Eye (tissue), 1 donor: ENCODE results near the gene NUCKS1.
"Not testable (repeated sequence)": the region's sequence is repeated elsewhere in the genome, so short reads cannot be mapped to it uniquely, and the experiment has no call there.

Experiments used
- DNase-seq: peaks from one replicate; pipeline ENCODE4 v3.0.0-alpha.2; 2015

Gene NUCKS1

DNA sequence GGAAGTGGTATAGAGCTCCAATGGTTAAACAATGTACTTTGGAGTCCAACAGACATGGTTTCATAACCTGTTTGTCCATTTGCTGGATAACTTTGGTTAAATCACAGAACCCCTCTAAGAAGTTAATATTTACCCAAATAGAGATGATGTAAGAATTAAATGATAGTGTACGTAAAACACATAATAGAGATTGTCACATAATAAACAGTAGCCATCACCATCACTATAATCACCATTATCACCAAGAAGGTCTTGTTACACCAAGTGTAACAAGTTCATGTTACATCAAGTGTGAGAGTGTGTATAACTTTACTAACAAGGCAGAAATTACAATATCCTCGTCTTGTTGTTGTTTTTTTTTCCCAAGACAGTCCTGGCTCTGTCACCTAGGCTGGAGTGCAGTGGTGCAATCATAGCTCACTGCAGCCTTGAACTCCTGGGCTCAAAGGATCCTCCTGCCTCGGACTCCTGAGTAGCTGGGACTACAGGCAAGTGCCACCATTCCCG is 23.3 kb downstream of the NUCKS1 start:
- no peak for DNase-seq

DNA sequence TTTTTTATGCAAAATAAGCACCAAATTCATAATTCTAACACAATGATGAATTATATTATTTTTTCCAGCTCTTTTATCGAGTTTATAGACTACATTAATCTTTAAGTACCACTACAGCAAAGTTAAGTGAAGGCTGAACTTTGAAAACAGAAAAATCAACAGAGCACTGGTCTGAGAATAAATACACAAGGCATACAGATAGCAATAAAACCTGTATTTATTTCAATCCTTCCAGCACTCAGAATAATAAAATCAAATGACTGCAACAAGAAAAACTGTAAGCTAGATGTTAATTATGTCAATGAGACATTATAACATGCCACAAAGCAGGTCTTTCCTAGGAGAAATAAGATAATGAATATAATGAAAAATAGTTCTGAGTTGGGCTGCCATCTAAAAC is 24.5 kb downstream of the NUCKS1 start:
- no peak for DNase-seq

DNA sequence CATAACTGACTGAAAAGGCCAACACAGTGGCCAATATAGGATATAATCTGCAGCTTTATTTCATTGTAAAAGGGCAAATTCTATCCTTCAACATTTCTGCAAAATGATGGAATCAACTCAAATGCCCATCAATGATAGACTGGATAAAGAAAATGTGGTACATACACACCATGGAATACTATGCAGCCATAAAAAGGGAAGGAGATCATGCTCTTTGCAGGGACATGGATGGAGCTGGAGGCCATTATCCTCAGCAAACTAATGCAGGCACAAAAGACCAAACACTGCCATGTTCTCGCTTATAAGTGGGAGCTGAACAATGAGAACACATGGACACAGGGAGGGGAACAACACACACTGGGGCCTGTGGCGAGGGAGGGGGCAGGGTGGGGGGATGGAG is 29.2 kb downstream of the NUCKS1 start:
- not testable (repeated sequence) for DNase-seq

DNA sequence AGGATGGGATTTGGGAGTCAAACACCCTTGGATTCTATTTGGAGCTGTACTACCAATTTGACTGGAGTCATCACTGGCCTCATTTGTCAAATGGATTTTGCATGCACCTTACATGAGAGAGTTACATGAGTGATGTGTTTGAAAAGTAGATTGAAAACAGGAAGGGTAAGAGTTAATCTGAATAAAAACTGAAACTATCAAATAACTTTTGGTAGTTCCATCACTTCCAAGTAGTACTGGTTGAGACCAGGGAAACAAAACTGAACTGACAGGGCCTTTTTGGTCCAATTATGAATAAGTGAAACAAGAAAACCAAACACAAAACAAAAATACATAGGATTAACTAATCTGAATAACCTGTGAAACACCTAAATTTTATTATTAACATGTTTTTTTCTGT is 30.2 kb downstream of the NUCKS1 start:
- DNase-seq = no peak

DNA sequence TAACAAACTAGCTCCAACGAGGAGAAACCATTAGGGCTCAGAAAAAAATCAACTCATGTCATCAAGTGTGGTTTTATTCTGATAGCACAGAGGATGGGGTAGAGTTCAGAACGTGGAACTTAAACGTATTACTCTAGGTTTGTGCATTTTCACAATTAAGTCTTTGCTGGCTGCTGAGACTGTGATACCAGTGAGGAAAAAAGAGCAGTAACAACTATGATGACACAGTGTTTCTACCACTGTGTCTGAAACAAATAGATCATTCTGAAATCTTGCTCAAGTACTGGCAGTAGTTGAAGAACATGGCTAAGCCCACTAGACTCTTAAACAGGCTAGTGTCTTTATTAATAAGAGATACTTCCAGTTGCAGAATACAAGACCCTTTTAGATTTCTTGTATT is 31.0 kb downstream of the NUCKS1 start:
- no peak for DNase-seq

DNA sequence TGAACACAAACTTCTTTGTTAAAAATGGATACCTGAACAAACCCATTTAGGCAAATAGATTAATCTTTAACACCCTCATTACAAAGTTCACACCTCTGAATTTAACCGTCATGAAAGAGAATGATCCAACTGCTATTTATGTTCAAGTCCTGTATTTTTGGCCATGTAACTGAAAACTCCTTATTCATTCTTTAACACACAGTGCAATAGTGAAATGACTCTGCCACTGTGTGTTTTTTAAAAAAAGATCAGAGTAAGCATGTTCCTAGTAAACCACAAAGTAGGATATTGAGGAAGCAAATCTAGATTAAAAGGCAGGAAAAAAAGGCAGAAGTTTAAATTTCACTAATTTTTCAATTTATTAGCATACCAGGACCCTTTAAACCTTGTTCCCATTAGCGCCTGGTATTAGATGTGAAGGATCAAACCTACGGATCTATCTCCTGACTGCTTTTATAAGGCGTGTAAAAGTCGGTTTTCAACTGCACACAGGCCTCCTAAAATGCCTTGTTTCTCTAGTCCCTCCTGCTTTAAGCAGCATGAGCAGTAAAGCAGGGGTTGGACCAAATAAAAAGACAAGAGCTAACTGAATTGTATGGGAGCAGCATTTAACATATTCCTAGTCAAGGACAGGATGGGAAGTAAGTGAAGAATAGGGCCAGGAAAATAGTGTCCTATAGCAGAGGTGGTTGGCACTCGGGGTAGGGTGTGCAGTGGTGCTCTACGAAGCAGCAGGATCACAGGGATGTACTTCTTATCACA is 33.4 kb downstream of the NUCKS1 start:
- no peak for DNase-seq

DNA sequence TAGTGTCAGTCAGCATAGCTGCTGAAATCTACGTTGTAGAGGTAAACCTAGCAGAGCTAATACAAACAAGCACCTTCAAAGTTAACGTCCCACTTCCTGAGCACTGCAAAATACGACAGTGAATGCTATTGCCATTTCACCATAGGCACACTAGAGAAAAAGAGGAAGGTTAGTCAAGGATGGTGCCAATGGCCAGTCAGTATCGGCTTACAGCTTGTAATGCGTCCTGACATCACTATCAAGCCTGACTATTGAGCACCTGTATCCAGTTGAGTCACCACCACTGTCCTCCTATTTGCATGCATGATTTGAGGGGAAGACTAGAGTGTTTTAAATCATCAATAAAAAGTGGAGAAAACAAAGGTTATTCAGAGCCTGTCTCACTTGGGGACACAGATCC is 34.4 kb downstream of the NUCKS1 start:
- DNase-seq = no peak

DNA sequence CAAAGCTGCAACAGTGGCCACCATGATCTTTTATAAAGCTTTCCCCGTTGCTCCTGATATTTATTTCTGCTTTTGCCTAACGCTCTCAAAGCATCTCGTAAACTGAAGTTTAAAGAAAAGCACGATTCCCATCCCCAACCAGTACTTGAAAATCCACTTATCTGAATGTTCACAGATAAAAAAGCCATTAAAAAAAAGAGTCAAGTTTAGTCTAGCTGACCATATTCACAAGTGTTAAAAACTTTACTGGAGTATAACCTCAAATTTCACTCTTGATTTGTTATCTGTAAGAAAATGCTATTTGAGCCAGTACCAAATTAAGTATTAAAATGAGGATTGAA is 35.1 kb downstream of the NUCKS1 start:
- DNase-seq = no peak

DNA sequence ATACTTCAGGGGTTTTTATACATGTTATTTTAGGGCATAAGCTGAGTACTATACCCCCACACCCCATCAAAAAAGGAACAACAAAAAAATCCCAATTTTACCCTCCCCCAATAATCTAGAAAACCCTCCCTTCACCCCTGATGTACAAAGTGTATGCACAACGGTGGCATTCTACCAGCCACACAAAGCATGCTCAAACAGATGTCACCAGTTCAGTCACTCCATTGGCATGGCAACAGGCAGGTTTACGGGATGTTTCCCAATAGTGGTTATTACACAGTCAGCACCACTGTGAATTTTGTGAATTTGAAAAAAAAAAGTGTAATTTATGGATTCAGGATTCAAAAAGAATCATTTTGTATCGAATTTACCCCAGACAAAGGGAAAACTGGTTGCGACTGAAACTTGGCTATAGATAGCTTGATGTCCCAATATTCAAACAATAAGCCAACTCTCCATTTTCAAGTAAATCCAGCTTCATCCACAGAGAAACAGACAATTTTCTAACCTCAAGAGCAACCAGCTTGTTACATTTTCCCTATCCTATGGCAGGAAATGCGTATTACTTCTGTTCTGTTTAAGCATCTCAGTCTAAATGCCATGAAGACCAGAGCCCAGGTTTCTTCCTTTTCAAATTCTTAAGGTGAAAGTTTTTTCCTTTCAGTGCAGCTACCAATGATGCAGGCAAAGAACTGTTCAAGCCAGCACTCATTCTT is 35.6 kb downstream of the NUCKS1 start:
- peak; percentile 24 for DNase-seq

DNA sequence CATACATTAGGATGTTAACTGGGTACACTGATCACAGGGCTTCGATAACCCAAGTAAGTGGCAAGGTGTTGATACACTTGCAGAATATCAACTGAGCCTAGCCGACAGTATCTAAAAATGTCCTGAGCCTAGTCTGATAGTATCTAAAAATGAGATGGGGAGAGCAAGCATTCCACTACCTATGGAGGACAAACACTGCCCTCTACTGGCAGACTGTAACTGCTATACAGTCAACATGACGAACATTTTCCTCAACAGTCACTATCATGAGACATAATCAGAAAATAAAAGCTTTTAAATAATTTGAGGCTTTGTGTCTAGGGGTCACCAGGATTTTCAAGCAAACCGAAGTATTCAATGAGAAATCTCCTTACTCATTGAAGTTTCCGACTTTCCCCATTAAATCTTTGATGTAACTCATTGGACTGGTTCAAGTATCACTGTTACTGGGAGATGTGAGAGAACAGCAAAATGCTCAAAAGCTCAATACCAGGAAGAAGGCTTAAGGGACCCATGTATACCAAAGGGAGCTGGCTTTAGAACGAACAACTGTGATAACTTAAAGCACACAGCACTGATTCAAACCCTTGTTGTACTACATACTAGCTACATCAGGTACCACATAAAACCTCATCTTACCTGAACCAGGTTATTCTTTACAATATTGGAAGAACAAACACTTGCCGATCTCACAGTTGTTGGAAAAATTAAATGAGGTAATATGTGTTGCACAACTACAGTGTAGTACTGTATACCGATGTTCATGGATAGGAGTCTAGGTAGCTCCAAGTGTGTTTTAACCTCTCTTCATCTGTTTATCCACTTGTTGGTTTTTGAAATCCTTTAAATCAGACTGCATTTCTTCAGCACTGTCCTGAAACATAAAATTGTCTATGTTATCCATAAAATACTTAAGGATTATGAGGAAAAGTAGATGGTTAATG is 38.6 kb downstream of the NUCKS1 start:
- peak; percentile 92 for DNase-seq

DNA sequence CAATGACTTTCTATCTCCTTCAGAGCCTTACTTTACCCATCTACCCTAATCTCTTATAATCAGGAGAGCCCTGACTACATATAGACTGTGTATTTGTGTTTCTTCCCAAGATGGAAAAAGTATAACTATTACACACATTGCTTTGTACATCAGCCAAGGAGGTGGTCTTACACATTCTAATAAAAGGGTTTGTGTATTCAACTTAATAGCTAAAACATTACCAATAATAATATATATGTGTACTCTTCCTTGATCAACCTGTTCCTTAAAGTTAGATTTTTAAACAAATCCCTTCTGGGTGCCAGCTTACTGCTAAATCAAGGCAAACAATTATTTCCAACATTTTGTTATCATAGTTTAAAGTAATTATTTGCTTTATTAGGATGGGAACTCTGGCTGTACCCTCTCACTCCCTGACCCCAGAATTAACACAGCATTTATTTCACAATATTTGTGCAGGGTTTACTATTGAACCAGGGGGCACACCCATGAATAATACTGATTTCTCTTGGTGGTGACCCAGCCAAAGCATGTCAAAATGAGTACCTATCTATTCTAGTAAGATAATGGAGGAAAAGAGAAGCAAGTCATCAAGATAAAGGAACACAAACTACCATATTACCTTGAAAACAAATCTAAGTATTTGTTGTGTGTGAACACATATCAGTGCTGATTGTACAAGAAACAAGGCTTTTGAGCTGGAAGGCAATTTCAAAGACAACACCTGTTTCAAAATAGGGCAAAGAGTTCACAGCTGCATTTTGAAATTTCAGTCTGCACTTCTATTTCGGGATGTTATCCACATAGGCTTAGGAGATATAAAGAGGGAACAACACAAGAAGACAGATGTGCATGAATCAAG is 39.5 kb downstream of the NUCKS1 start:
- DNase-seq = no peak

DNA sequence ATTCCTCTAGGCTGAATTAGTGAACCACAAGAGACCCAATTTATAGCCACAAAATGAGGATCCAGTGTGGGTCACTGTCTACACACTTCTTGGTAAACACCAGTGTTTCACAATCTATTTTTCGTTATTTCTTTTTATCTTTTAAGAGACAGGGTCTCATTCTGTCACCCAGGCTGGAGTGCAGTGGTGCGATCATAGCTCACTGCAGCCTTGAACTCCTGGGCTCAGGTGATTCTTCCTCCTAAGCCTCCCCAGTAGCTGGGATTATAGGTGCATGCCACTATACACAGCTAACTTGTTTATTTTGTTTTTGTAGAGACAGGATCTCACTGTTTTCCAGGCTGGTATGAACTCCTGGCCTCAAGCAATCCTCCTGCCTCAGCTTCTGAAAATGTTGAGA is 40.3 kb downstream of the NUCKS1 start:
- no peak for DNase-seq

DNA sequence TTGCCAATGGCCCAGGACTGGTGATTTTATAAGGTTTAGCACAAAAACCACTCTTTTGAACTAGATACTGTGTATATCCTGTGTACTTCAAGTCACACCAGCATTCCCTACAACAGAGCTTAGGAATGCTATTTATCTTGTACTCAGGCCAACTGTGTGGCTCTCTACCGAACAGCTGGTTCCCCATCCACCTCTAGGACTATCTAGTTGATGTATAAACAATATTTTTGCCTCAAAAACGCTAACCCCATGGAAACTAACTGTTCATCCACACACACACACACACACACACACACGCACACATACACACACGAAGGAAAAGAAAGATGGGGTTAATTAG is 41.0 kb downstream of the NUCKS1 start:
- peak; percentile 27 for DNase-seq

DNA sequence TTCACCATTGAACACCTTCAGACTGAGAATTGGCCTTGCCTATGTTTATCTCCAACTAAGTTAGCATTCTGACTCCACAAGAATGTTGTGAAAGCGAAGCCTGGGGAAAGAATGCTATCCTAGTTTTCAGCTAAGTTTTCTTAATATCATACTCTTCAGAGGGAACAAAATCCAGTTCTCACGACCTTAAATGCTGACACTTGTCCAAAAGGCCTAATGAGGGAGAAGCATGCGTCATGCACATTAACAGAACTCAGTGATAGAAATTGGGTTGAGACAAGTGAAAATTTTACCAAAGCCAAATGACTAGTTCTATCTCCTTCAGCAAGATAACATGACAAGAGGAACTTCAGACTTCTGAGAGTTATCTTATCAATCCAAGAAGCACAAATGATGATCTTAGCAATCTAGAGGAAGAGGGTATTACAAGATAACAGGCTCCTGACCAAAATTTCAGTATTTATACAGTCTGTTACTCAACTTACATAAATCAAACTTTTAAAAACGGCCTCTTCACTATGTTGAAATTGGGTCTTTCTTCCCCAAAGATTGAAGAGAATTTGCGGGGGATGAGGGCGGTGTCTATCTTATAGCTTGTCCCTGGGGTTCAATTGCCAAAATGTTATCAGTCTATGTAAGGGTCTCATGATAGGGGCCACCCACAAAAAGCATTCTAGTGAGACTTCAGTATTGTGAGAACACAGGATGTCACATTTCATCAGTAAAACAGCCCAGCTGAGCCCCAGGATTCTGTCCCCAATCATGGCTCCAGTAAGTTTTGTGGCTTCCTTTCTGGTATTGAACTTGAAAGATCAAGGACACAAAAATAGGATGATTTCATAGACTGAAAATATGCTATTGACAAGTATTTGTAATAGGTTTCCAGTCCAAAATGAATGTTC is 43.1 kb downstream of the NUCKS1 start:
- DNase-seq = no peak

DNA sequence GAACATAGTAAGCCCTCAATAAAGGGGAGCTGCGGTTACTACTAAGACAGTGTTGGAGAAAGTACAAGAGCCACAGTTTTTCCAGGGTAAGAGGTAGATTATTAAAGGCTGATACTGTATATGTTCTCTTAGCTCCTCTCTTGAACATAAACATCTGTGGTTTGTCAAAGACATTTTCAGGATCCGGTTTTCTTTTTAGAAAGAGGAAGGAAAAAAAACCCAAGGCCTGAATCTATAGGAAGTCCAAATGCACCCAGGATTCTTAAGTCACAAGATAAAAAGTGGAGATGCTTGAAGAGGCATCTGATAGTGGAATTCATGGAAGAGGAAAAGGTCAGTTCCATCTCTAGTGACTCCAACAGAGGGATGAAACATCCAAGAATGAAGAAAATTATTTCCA is 45.1 kb downstream of the NUCKS1 start:
- DNase-seq = no peak

DNA sequence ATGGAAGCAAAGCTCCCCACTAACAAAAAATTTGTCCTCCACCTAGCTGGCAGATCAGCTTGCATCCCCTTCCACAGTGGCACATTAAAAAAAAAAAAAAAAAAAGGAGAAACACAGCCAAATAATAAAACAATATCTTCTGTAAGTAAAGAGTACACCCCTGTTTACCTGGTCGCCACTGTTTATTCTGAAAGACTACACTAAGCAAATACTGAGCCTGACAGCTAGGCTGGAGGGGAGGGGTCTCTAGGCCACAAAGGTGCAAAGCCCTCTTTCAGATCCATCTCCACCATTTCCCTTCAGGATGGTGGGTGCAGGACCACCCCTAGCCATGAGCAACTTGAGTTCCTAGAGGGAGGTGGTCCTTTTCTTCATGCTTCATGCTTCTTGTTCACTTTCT is 46.9 kb downstream of the NUCKS1 start:
- DNase-seq = no peak

DNA sequence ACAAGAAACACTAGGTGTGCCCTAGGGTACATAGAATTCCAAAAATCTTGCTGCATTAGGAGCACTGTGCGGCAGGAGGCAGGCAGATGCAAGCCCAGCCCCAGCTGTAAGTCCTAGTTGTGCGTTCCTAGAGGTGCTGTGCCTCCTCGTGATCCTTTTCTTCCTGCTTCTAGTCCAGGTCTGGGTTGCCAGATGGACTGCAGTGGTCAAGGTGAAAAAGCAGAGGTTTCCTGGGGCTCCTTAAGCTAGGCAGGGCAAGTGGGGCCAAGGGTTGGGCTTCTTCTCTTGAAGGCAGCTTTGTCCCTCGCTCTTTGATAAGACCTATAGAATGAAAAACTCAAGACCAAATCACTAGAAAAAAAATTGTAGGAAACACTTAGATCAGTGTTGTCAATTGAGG is 48.1 kb downstream of the NUCKS1 start:
- DNase-seq = no peak

DNA sequence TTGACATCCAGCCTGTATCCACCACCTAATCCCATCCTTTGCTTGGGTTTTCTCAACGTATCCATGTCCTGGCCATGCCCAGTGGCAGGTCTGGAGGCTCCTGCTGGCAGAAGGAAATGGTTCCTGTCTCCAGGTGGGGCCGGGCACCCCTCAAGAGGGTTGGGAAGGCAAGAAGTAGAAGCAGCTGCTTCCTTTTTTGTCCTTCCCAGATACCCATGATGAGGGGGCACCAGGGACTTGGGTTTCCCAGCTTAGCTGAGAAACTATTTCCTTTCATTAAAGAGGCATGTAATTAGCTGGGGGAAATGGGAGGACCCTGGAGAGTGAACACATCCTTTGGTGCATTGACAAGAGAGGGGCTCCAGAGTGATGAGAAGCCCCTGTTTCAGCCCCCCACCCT is 48.6 kb downstream of the NUCKS1 start:
- DNase-seq = no peak

DNA sequence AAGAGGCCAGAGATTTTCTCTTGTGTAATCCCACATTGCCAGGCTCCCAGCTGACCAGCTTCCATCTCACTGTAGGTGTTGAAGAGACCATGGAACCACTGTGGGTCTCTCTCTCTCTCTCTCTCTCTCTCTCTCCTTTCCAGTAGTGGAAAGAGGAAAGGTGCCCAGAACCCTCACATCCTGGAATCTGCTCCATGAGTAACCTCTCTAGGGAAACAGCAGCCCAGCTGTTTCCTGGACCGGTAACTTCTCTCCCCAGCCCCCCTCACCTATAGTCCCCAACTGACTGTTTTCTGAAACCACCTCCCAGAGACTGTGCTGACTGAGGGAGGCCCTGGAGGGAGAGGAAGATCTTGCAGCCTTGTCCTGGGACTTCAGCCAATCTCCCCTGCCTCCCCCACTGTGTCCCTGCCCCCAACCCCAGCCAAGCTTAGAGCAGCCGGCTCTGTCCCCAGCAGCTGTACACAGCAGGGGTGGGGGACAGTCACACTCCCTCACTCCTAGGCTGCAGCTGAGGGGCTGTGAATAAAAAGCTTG is 49.0 kb downstream of the NUCKS1 start:
- DNase-seq = peak; percentile 63

DNA sequence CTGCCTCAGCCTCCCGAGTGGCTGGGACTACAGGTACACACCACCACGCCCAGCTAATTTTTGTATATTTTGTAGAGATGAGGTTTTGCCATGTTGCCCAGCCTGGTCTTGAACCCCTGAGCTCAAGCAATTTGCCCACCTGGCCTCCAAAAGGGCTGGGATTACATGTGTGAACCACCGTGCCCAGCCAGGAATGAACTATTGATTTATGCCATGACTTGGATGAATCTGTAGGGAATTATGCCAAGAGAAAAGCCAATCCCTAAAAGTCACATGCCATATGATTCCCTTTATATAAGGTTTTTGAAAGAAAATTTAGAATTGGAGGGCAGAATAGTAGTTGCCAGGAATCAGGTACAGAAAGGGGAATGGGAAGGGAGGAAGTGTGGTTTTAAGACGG is 50.6 kb downstream of the NUCKS1 start:
- DNase-seq = no peak

DNA sequence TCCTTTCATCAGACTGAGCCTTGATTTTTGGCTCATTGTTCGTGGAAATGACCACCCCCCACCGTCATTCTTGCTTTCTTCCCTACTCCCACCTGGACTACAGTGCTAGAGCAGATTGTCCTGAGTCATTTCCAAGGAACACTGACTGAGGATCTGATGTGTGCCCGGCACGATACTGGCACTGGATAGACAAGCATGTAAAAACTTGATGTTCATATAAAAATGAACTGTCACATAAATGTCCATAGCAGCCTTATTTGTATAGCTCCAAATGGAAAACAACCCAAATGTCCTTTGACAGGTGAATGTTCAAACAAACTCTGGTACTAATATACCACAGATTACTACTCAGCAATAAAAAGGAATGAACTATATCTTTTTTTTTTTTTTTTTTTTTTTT is 51.1 kb downstream of the NUCKS1 start:
- DNase-seq = no peak
